Spinal cord (tissue), 10 donors: ENCODE results near the gene AFF1. TPM values are rescaled to one million over a fixed set of nuclear protein-coding genes. Genes with fewer than 3 reads are reported as not detected.

Experiments
- DNase-seq, 6 donors: peaks; one replicate each; pipeline versions ENCODE4 v3.0.0 to v3.0.0-alpha.2; 2013 to 2015; ENCODE audit warnings: low spot score in 6 of 6, low read depth in 4 of 6
- H3K27ac ChIP-seq: one replicate; pipeline ENCODE4 v1.5.1; 2013; ENCODE audit warnings: low read depth, low read length, control low read depth
- H3K27me3 ChIP-seq: one replicate; pipeline ENCODE4 v1.6.1; 2013; ENCODE audit warnings: low read length; ENCODE audit not compliant: control insufficient read depth, insufficient read depth
- H3K36me3 ChIP-seq: one replicate; pipeline ENCODE4 v1.6.1; 2013; ENCODE audit warnings: low read length; ENCODE audit not compliant: control insufficient read depth, insufficient read depth
- H3K4me1 ChIP-seq: one replicate; pipeline ENCODE4 v1.6.1; 2013; ENCODE audit warnings: low read length; ENCODE audit not compliant: control insufficient read depth, insufficient read depth
- H3K4me3 ChIP-seq: one replicate; pipeline ENCODE4 v1.5.1; 2013; ENCODE audit warnings: low read depth, low read length, control low read depth
- H3K9me3 ChIP-seq: one replicate; pipeline ENCODE4 v1.6.1; 2013; ENCODE audit warnings: low read length; ENCODE audit not compliant: control insufficient read depth, insufficient read depth
- WGBS: methylation state at CpG from one replicate; pipeline ENCODE4 v1.1.5; 2013; ENCODE audit warnings: missing lambda C conversion rate; ENCODE audit not compliant: insufficient coverage; 5-methylcytosine and 5-hydroxymethylcytosine counted together
- polyA plus RNA-seq, 2 donors: library from polyadenylated mRNA; unstranded; fragments of 120-200 nt; gene quantifications; one replicate each; pipeline ENCODE4 v1.2.1, GENCODE V29; 2013; ENCODE audit not compliant: insufficient read length in 2 of 2
- total RNA-seq, 2 donors: library from RNA; depleted of rRNA in 1 of 2; stranded (reverse); fragments of 120-200 nt in 1 of 2; fragments of >200 nt in 1 of 2; gene quantifications; one replicate each; pipeline versions ENCODE4 v1.2.3 to v1.2.4, GENCODE V29; 2013 to 2014
- donor health status: healthy.

Gene AFF1
- total and polyA plus RNA-seq, 4 donors = 14.2 to 24.6 (median 18.4) TPM

- H3K4me1 ChIP-seq = peaks cover 36% of the 10 kb centered on the region
- no peaks in the 10 kb centered on the region for H3K27me3 ChIP-seq
- DNase-seq = peak in 1 of 6 donors; percentile 50
Measured at GRCh38 chr4:87037671-87038334, 103.0 kb downstream of the AFF1 start.

GRCh38 chr4:87038837-87039615 lies 104.2 kb downstream of the AFF1 start:
- peak in 5 of 6 donors; percentile 61 to 92 (median 78) for DNase-seq
- H3K4me1 ChIP-seq = peaks cover 35% of the 10 kb centered on the region
- WGBS = 25% methylated on average over 6 of the region's 8 CpGs

More at GRCh38 chr4:87037671-87038334, 103.0 kb downstream of the AFF1 start:
- no peak overlapping the region for H3K4me3 ChIP-seq
- no CpG with 5 or more reads among the region's 5 CpGs for WGBS
- no peaks in the 10 kb centered on the region for H3K9me3 ChIP-seq
- H3K27ac ChIP-seq = peak overlapping the region; percentile 85
- H3K36me3 ChIP-seq = no peaks in the 10 kb centered on the region

DNA sequence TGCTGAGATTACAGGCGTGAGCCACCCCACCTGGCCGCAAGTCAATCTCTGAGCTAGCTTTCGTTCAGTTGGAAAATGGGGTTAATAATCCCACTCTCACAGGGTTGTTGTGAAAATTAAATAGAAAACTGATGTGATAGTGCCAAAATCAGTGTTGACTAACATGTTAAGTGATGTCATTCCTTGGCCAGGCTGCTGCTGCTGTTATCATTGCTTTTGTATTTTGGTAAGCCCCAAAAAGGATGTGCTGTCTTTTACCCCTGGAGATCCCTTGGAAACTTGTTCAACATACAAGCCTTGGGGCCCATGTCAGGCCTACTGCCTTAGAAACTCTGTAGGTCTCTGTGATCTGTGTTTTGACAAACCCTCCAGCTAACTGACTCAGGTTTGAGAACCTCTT lies 106.3 kb downstream of the AFF1 start:
- WGBS = no CpG with 5 or more reads among the region's 3 CpGs
- H3K9me3 ChIP-seq = no peaks in the 10 kb centered on the region
- H3K36me3 ChIP-seq = no peaks in the 10 kb centered on the region
- H3K4me1 ChIP-seq = peaks cover 36% of the 10 kb centered on the region
- no peak for DNase-seq
- no peaks in the 10 kb centered on the region for H3K27me3 ChIP-seq
- H3K27ac ChIP-seq = no peak overlapping the region
- no peak overlapping the region for H3K4me3 ChIP-seq

More at GRCh38 chr4:87038837-87039615, 104.2 kb downstream of the AFF1 start:
- Histone ChIP-seq H3K27me3 (no peaks in the 10 kb centered on the region), H3K4me3 (no peak overlapping the region), H3K27ac (peak overlapping the region; percentile 85), H3K9me3 (no peaks in the 10 kb centered on the region), H3K36me3 (no peaks in the 10 kb centered on the region)

GRCh38 chr4:87042221-87042620 lies 107.4 kb downstream of the AFF1 start:
- no peak overlapping the region for H3K27ac ChIP-seq
- DNase-seq = no peak
- H3K4me1 ChIP-seq = peaks cover 31% of the 10 kb centered on the region
- H3K27me3 ChIP-seq = no peaks in the 10 kb centered on the region
- no peaks in the 10 kb centered on the region for H3K9me3 ChIP-seq
- WGBS = no CpG with 5 or more reads among the region's 1 CpG
- H3K4me3 ChIP-seq = no peak overlapping the region
- H3K36me3 ChIP-seq = peaks cover 3% of the 10 kb centered on the region

DNA sequence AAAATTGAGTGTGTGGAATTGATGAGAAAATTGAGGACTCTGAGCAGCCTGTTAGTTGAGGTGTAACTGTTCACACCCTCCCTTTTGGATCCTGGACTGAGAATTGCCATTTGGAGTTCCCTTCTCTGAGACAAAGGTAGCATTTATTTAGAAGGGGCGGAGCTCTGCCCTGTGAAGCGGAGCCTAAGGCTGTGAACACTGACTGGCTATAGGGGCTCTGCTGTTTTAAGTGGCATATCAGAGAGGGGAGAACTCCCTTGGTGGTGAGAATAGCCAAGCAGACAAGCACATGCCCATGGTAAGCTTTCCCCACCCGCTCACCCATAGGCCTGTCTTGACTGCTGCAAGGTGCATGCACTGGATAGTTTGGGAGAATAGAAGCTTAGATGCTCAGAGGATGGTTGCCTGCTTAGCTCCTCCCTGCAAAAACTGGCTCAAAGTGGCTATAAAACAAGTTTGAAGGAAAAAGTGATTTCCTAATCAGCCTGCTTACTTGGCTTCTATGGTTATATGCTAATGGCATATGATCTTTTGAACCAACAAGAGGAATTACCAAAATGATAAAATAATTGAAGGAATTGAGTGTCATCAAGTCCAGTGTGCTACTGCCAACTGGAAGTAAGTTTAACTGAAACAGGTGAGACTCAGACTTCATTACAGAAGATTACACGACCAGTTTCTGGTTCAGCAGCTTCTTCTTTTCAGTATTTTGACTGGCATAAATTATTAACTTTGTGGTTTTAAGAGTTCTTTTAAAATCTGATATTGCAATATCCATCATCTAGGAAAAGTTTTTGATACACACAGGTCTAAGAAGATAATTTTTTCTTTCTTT lies 108.4 kb downstream of the AFF1 start:
- no peak for DNase-seq
- H3K36me3 ChIP-seq = peaks cover 3% of the 10 kb centered on the region
- no peak overlapping the region for H3K4me3 ChIP-seq
- no peak overlapping the region for H3K27ac ChIP-seq
- WGBS = 36% methylated on average over 2 of the region's 4 CpGs
- no peaks in the 10 kb centered on the region for H3K9me3 ChIP-seq
- H3K27me3 ChIP-seq = no peaks in the 10 kb centered on the region
- H3K4me1 ChIP-seq = peaks cover 29% of the 10 kb centered on the region

DNA sequence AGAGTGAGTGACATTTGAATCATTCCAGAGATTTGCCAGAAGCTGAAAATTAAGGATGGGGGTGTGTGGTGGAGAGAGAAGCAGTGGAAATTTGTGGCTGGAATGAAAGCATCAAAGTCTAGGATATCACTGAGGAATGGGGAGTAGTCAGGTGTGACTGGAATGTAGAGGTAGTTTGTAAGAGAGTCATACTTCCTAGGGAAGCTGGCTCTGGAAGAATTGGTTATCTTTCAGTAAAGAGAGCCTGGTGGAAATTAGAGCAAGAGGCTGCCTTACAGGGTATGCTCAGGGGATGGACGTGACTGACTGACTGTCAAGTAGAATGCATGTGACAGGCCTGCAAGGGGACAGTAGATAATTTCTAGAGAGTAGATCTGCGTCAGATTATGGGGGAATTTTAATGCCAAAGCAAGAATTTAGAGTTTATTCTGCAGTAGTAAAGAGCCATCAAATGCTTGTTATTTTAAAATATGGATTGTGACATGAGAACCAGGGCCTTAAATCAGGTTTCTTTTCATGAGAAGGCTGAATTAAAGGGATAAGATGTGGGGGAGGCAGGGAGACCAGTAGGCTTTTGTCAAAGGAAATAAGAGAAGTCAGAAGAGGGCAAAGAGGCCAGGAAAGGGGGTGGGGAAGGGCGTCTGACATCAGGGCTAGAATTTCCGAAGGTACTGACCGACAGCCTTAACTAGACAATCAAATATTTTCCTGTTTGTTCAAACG lies 109.9 kb downstream of the AFF1 start:
- peaks cover 6% of the 10 kb centered on the region for H3K36me3 ChIP-seq
- no peak overlapping the region for H3K4me3 ChIP-seq
- H3K27ac ChIP-seq = peak overlapping the region; percentile 74
- no peaks in the 10 kb centered on the region for H3K27me3 ChIP-seq
- H3K4me1 ChIP-seq = peaks cover 23% of the 10 kb centered on the region
- WGBS = 47% methylated on average over 2 of the region's 6 CpGs
- H3K9me3 ChIP-seq = no peaks in the 10 kb centered on the region
- no peak for DNase-seq

DNA sequence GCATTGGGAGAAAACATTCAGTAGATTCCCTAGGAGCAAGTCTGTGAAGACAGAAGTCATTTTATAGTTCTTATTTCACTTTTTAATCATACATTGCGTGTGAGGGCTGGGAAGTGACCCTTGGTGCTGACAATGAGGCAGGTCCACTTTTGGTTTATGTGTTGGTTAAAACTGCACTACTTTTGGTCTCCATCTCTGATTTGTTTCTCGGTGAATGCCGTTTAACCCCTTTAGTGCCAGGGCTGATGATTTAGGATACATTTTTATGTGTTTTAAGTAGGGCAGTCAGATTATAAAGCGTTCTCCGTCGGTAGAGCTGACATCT lies 110.4 kb downstream of the AFF1 start:
- no peak for DNase-seq
- Histone ChIP-seq H3K27ac (peak overlapping the region; percentile 74), H3K27me3 (no peaks in the 10 kb centered on the region), H3K4me3 (no peak overlapping the region), H3K4me1 (peaks cover 19% of the 10 kb centered on the region), H3K9me3 (no peaks in the 10 kb centered on the region), H3K36me3 (peaks cover 7% of the 10 kb centered on the region)
- whole genome bisulfite sequencing = 41% methylated on average over 5 of the region's 6 CpGs

GRCh38 chr4:87045659-87046058 lies 110.8 kb downstream of the AFF1 start:
- WGBS = 59% methylated on average over 2 of the region's 3 CpGs
- Histone ChIP-seq H3K27me3 (no peaks in the 10 kb centered on the region), H3K4me3 (no peak overlapping the region), H3K4me1 (peaks cover 18% of the 10 kb centered on the region), H3K9me3 (no peaks in the 10 kb centered on the region), H3K27ac (peak overlapping the region; percentile 74), H3K36me3 (peaks cover 7% of the 10 kb centered on the region)
- DNase-seq = no peak

- Histone ChIP-seq H3K27me3 (no peaks in the 10 kb centered on the region), H3K4me3 (no peak overlapping the region), H3K9me3 (no peaks in the 10 kb centered on the region), H3K27ac (peak overlapping the region; percentile 74), H3K4me1 (peaks cover 15% of the 10 kb centered on the region), H3K36me3 (peaks cover 7% of the 10 kb centered on the region)
- no peak for DNase-seq
- 67% methylated on average over 1 of the region's 4 CpGs for WGBS
Measured at GRCh38 chr4:87046121-87046551, 111.3 kb downstream of the AFF1 start.
